ENCODE results near the gene THOC5. TPM values are rescaled to one million over a fixed set of nuclear protein-coding genes. Genes with fewer than 3 reads are reported as not detected.
"Not testable (repeated sequence)": the region's sequence is repeated elsewhere in the genome, so short reads cannot be mapped to it uniquely, and the experiment has no call there.

THOC5 gene
- total RNA-seq, 3 donors from 2014 or later: 69.2 to 69.7 (median 69.5) TPM

DNA sequence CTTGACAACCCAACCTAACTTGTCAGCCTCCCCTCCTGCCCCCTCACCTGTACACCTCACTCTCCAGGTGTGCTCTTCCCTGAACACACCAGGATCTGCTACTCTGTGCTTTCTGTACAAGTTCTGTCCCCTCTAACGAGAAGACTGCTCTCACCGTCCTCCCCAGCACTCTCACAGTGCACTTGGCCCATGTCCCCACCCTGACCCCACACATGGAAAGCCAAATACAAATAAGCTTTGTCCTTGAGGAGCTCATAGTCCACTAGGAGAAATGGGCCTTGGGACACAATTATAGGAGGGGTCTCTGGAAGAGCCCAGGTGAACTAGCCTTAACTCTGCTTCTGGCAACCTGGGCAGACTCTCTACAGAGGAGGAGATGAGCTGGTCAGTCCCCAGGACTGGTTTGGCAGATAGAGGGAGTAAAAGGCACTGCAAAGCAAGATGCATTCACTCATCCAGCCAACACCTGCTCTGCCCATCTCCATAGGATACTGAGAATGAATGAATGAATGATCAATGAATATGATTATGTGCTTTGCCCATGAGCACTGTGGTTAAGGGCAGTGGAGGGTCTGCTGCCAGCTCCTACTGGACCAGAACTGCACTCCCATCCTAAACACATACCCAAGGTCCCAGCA lies 17.5 kb upstream of the THOC5 start:
- no peak for ATAC-seq
- no peak overlapping the region for H3K4me3 Mint-ChIP-seq

DNA sequence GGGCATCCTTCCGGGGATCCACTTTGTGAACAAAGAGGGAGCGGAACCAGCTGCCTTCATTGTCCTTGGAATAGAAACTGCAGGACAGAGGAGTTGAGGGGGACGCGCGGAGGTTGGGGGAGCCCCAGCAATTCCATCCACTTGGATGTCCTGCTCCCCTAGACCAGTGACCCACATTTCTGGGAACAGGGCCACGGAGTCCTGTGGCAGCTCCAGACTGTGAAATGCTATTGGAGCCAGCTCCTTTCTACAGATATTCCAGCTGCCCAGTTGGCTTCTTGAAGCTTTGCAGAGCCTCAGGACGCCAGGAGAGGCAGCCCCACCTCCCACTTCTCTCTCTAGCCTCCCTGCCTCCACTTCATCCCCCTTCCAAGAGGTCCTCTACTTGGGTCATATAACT lies 16.9 kb upstream of the THOC5 start:
- no peak for ATAC-seq
- Mint-ChIP-seq H3K27me3 (ENCODE audit: low read depth) (no peaks in the 10 kb centered on the region), H3K9me3 (no peaks in the 10 kb centered on the region), H3K4me1 (ENCODE audit: low read depth) (no peaks in the 10 kb centered on the region), H3K4me3 (no peak overlapping the region), H3K36me3 (ENCODE audit: insufficient read depth) (peaks cover 12% of the 10 kb centered on the region)
- no peak for DNase-seq

More for the DNA sequence above, 17.5 kb upstream of the THOC5 start:
- DNase-seq: no peak
- no peaks in the 10 kb centered on the region for H3K27me3 Mint-ChIP-seq (ENCODE audit: low read depth)
- H3K9me3 Mint-ChIP-seq: no peaks in the 10 kb centered on the region
- no peaks in the 10 kb centered on the region for H3K4me1 Mint-ChIP-seq (ENCODE audit: low read depth)
- peaks cover 11% of the 10 kb centered on the region for H3K36me3 Mint-ChIP-seq (ENCODE audit: insufficient read depth)

DNA sequence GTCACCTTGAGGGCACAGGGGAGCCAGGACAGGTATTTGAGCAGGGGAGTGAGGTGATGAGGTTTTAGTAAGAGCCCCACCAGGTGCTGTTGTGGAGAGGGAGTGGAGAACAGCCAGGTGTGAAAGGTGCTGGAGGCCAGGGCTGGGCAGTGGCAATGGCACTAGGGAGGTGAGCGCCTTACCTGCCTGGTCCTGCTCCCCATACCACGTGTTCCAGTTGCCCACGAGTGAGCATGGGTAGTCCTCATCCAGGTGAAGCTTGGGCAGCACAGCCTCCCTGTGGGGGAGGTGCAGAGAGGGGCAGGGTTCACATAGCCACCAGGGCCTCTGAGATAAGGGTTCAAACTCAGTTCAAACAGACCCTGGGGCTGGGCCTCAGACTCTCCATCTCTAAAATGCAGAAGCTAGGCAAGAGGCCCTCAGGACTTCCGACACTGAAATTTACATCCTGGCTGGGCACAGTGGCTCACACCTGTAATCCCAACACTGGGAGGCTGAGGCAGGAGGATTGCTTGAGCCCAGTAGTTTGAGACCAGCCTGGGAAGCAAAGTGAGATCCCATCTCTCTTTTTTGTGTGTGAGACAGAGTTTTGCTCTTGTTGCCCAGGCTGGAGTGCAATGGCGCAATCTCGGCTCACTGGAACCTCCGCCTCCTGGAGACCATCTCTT lies 15.6 kb upstream of the THOC5 start:
- H3K4me1 Mint-ChIP-seq (ENCODE audit: low read depth): no peaks in the 10 kb centered on the region
- H3K36me3 Mint-ChIP-seq (ENCODE audit: insufficient read depth): peaks cover 13% of the 10 kb centered on the region
- H3K9me3 Mint-ChIP-seq: no peaks in the 10 kb centered on the region
- ATAC-seq (no peak), DNase-seq (no peak)
- no peaks in the 10 kb centered on the region for H3K27me3 Mint-ChIP-seq (ENCODE audit: low read depth)
- no peak overlapping the region for H3K4me3 Mint-ChIP-seq

DNA sequence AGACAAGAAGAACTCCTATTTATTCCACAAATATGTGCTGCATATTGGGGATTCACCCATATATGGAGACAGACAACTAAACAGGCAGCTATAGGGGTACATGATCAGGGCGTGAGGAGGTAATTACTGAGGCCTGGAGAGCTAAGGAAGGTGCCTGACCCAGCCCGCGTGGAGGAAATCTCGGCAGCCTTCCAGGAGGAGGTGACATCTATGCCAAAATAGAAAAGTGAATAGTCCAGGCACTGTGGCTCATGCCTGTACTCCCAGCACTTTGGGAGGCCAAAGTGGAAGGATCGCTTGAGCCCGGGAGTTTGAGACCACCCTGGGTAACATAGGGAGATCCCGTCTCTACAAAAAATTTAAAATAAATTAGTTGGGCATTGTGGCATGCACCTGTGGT lies 13.8 kb upstream of the THOC5 start:
- Mint-ChIP-seq H3K9me3 (no peaks in the 10 kb centered on the region), H3K36me3 (ENCODE audit: insufficient read depth) (peaks cover 16% of the 10 kb centered on the region), H3K4me3 (no peak overlapping the region), H3K27me3 (ENCODE audit: low read depth) (no peaks in the 10 kb centered on the region), H3K4me1 (ENCODE audit: low read depth) (no peaks in the 10 kb centered on the region)
- no peak for DNase-seq
- ATAC-seq: no peak

DNA sequence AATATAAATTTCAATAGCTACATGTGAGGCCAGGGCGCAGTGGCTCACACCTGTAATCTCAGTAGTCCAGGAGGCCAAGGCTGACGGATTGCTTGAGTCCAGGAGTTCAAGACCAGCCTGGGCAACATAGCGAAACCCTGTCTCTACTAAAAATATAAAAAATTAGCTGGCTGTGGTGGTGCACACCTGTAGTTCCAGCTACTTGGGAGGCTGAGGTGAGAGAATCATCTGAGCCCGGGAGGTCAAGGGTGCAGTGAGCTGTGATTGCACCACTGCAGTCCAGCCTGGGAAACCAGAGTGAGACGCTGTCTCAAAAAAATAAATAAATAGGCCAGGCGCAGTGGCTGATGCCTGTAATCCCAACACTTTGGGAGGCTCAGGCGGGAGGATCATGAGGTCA lies 13.0 kb upstream of the THOC5 start:
- not testable (repeated sequence) for DNase-seq; H3K9me3 Mint-ChIP-seq; H3K27me3 Mint-ChIP-seq (ENCODE audit: low read depth); ATAC-seq; H3K4me1 Mint-ChIP-seq (ENCODE audit: low read depth); H3K4me3 Mint-ChIP-seq
- H3K36me3 Mint-ChIP-seq (ENCODE audit: insufficient read depth): peaks cover 19% of the 10 kb centered on the region

DNA sequence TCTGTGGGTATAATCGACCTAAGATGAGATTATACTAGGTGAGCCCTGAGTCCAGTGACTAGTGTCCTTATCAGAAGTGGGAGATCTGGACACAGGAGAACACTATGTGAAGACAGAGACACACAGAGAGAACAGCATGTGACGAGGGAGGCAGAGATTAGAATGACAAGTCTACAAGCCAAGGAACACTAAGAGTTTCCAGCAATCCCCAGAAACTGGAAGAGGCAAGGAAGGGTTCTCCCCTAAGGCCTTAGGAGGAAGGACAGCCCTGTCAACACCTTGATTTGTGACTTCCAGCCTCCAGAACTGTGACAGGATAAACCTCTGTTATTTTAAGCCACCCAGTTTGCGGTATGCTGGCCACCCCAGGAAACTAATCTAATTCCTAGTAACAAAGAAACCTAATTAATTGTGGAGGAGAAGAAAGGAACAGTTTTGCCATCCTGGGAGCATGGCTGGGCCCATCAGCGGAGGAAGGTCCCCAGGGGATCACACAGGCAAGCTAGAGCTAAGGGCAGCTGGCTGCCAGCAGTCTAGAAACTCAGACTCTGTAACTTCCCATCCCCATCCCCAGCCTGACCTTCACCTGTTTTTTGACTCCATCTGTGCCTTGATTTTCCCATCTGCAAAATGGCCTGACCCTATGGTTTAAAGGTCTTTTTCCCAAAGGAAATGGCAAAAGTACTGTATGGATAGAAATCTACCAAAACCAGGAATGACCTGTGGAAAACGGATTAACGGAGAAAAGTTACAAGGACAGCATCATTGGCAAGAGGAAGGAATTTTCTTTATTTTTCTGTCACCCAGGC lies 10.3 kb upstream of the THOC5 start:
- H3K36me3 Mint-ChIP-seq (ENCODE audit: insufficient read depth): peaks cover 30% of the 10 kb centered on the region
- no peaks in the 10 kb centered on the region for H3K4me1 Mint-ChIP-seq (ENCODE audit: low read depth)
- no peaks in the 10 kb centered on the region for H3K9me3 Mint-ChIP-seq

DNA sequence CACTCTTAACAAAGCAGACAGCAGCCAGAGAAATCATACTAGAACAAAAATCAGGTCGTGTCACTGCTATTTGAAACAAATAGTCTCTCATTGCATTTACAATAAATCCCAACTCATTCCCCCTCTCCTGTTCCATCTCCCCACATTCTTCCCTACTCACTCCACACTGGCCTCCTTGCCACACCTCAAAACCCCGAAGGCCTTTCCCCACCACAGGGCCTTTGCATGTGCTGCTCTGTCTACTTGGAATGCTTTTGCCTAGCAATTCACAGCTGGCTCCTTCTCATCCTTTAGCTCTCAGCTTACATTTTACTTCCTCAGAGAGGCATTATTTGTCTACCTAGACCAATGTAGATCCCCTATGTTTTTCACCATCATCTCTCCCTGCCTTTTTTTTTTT lies 6.3 kb upstream of the THOC5 start:
- ATAC-seq (no peak), DNase-seq (no peak)
- Mint-ChIP-seq H3K4me1 (ENCODE audit: low read depth) (peaks cover 2% of the 10 kb centered on the region), H3K4me3 (no peak overlapping the region), H3K27me3 (ENCODE audit: low read depth) (no peaks in the 10 kb centered on the region), H3K36me3 (ENCODE audit: insufficient read depth) (peaks cover 28% of the 10 kb centered on the region), H3K9me3 (no peaks in the 10 kb centered on the region)

More for the DNA sequence above, 10.3 kb upstream of the THOC5 start:
- Mint-ChIP-seq H3K4me3 (no peak overlapping the region), H3K27me3 (ENCODE audit: low read depth) (no peaks in the 10 kb centered on the region)
- DNase-seq (no peak), ATAC-seq (no peak)

DNA sequence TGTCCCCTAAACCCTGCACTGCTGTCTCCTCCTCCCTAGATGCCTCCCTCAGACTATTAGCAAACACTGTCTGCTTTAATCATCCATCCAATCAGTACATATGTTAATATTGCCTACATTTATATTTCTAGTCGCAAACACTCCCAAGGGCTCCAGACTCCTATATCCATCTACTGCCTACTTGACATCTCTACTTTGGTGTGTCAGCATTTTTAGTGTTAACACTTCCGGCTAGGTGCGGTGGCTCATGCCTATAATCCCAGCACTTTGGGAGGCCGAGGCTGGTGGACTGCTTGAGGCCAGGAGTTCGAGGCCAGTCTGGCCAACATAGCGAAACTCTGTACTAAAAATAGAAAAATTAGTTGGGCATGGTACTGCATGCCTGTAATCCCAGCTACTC lies 5.5 kb upstream of the THOC5 start:
- no peaks in the 10 kb centered on the region for H3K27me3 Mint-ChIP-seq (ENCODE audit: low read depth)
- peaks cover 27% of the 10 kb centered on the region for H3K36me3 Mint-ChIP-seq (ENCODE audit: insufficient read depth)
- H3K4me3 Mint-ChIP-seq: no peak overlapping the region
- H3K4me1 Mint-ChIP-seq (ENCODE audit: low read depth): peaks cover 2% of the 10 kb centered on the region
- H3K9me3 Mint-ChIP-seq: no peaks in the 10 kb centered on the region
- DNase-seq (no peak), ATAC-seq (no peak)

DNA sequence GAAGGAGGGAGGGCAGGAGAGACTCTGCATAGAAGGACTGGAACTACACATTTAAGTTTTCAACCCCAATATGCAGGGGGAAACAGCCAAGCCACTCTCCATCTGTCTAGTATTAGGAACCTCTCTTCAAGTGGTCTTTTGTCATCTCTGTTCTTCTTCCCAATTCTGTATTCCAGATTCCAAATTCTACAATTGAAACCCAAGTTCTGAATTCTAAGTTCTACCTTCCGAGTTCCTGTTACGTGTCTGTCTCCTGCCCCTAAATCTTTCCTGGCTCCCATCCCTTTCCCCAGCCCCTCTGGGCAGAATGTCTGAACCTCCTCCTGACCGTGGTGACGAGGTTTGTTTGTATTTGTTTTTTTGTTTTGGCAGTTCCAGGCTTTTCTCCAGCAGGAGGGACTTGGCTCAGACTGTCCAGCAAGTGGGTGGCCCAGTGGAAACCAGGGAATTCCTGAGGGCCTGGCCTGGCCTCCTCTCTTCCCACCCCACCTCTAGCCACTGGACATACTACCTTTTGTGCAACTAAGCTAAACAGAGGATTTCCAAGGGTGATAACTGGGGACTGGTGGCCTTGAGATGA lies 1.6 kb upstream of the THOC5 start:
- H3K27me3 Mint-ChIP-seq (ENCODE audit: low read depth): no peaks in the 10 kb centered on the region
- H3K36me3 Mint-ChIP-seq (ENCODE audit: insufficient read depth): peaks cover 22% of the 10 kb centered on the region
- peak overlapping the region; percentile 91 for H3K4me3 Mint-ChIP-seq
- peaks cover 17% of the 10 kb centered on the region for H3K4me1 Mint-ChIP-seq (ENCODE audit: low read depth)
- DNase-seq: no peak
- ATAC-seq: no peak
- no peaks in the 10 kb centered on the region for H3K9me3 Mint-ChIP-seq

DNA sequence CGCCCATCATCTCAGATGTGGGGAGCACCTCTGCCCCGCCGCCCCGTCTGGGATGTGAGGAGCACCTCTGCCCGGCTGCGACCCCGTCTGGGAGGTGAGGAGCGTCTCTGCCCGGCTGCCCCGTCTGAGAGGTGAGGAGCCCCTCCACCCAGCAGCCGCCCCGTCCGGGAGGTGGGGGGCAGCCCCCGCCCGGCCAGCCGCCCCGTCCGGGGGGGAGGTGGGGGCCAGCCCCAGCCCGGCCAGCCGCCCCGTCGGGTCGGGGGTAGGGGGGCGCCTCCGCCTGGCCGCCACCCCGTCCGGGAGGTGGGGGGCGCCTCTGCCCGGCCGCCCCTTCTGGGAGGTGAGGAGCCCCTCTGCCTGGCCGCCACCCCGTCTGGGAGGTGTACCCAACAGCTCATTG lies 1.2 kb downstream of the THOC5 start:
- H3K4me1 Mint-ChIP-seq (ENCODE audit: low read depth): peaks cover 26% of the 10 kb centered on the region
- H3K27me3 Mint-ChIP-seq (ENCODE audit: low read depth); DNase-seq; ATAC-seq; H3K9me3 Mint-ChIP-seq: not testable (repeated sequence)
- H3K36me3 Mint-ChIP-seq (ENCODE audit: insufficient read depth): peaks cover 23% of the 10 kb centered on the region
- H3K4me3 Mint-ChIP-seq: peak overlapping the region; percentile 91

DNA sequence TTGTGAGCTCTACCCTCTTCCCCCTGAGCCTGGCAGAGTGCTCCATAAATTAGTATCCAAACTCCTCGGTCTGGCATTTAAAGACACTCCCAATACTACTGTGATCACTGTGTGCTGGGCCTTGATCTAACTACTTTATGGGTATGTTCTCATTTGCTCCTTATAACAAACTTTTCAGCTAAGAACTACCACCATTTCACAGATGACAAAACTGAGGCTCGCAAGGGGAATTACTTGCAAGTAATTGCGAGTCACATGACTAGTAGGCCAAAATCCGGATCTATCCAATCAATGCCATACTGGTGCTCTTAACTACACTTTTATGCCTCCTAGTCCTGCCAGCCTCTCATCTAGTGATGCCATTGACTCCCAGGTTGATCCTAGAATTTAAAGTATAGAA lies 3.6 kb downstream of the THOC5 start:
- no peaks in the 10 kb centered on the region for H3K27me3 Mint-ChIP-seq (ENCODE audit: low read depth)
- no peak overlapping the region for H3K4me3 Mint-ChIP-seq
- peaks cover 26% of the 10 kb centered on the region for H3K36me3 Mint-ChIP-seq (ENCODE audit: insufficient read depth)
- ATAC-seq (no peak), DNase-seq (no peak)
- peaks cover 24% of the 10 kb centered on the region for H3K4me1 Mint-ChIP-seq (ENCODE audit: low read depth)
- no peaks in the 10 kb centered on the region for H3K9me3 Mint-ChIP-seq

DNA sequence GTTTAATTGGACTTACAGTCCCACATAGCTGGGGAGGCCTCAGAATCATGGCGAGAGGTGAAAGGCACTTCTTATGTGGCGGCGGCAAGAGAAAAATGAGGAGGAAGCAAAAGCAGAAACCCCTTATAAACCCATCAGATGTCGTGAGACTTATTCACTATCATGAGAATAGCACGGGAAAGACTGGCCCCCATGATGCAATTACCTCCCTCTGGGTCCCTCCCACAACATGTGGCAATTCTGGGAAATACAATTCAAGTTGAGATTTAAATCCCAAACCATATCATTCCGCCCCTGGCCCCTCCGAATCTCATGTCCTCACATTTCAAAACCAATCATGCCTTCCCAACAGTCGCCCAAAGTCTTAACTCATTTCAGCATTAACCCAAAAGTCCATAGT lies 8.5 kb downstream of the THOC5 start:
- peaks cover 33% of the 10 kb centered on the region for H3K36me3 Mint-ChIP-seq (ENCODE audit: insufficient read depth)
- ATAC-seq, H3K4me3 Mint-ChIP-seq: not testable (repeated sequence)

DNA sequence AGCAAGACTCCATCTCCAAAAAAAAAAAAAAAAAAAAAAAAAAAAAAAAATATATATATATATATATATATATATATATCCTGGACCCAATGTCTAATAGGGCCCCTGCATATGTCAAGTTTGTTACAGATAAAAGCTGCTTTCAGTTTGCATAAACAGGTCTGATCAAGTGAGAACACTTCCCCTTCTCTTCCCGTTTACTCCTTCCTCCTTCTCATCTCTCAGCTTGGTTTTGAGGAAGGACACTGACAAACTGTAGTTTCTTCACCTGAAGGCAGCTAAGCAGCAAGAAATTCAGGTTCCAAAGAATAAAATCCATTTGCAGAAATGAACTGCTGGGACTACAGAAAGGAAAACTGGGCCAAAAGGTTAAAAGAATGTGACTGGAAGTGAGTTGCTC lies 11.7 kb downstream of the THOC5 start:
- Mint-ChIP-seq H3K27me3 (ENCODE audit: low read depth) (no peaks in the 10 kb centered on the region), H3K9me3 (no peaks in the 10 kb centered on the region), H3K36me3 (ENCODE audit: insufficient read depth) (peaks cover 23% of the 10 kb centered on the region), H3K4me3 (no peak overlapping the region), H3K4me1 (ENCODE audit: low read depth) (no peaks in the 10 kb centered on the region)
- ATAC-seq (no peak), DNase-seq (no peak)

More for the DNA sequence above, 8.5 kb downstream of the THOC5 start:
- DNase-seq; H3K4me1 Mint-ChIP-seq (ENCODE audit: low read depth); H3K27me3 Mint-ChIP-seq (ENCODE audit: low read depth); H3K9me3 Mint-ChIP-seq: not testable (repeated sequence)

DNA sequence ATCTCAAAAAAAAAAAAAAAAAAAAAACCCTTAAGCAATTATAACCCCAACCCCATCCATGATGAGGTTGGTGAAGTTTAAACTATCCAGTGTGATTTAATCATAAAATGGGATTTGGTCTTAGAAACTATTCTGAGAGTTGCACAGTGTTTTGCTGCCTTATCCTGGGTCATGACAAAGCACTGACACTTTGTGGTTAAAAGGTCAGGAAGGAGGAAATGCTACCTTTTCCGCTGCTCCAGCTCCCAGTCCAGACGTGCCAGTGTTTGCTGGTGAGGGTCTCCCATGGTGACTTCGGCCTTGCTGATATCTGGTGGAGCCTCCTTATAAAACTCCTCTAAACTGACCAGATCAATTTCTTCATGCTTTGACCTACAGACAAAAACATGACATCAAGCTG lies 14.5 kb downstream of the THOC5 start:
- H3K36me3 Mint-ChIP-seq (ENCODE audit: insufficient read depth): peaks cover 32% of the 10 kb centered on the region
- ATAC-seq: no peak

More for the DNA sequence above, 14.5 kb downstream of the THOC5 start:
- Mint-ChIP-seq H3K27me3 (ENCODE audit: low read depth) (no peaks in the 10 kb centered on the region), H3K4me3 (no peak overlapping the region), H3K9me3 (no peaks in the 10 kb centered on the region), H3K4me1 (ENCODE audit: low read depth) (no peaks in the 10 kb centered on the region)
- DNase-seq: no peak

All from activated T-cell treated with anti-CD3 and anti-CD28 coated beads, Interleukin-2, amount 50 U/mL, for 4 hours (primary cell).